ENCODE measurements around the gene LRP11. TPM values are rescaled to one million over a fixed set of nuclear protein-coding genes. Genes with fewer than 3 reads are reported as not detected.

LRP11 gene
- total and polyA plus RNA-seq, 2 of the 13 experiments (the other 11 are each of a cell fraction or from before 2014, with no cell fraction given): 32.4 to 48.9 TPM

- TF ChIP-seq ZNF142 (CRISPR knock-in tag; IDR thresholded peaks at IDR 0.05) (0 out of 2 replicates have a peak, but pooled peaks have one; percentile 26), ARID2 (CRISPR knock-in tag; IDR thresholded peaks at IDR 0.05; ENCODE audit: borderline replicate concordance) (no peak), ZNF598 (CRISPR knock-in tag; IDR thresholded peaks at IDR 0.05; ENCODE audit: borderline replicate concordance) (no peak), TOE1 (CRISPR knock-in tag; IDR thresholded peaks at IDR 0.05) (no peak), KLF13 (CRISPR knock-in tag; IDR thresholded peaks at IDR 0.05) (no peak), ZNF639 (CRISPR knock-in tag; conservative IDR thresholded peaks at IDR 0.05) (peak; percentile 22; the same call in 1 of the 2 replicates), ZSCAN12 (CRISPR knock-in tag; IDR thresholded peaks at IDR 0.05) (peak; percentile 27; the same call in 1 of the 2 replicates), ZFP62 (CRISPR knock-in tag; IDR thresholded peaks at IDR 0.05) (no peak), KLF12 (CRISPR knock-in tag; IDR thresholded peaks at IDR 0.05; ENCODE audit: borderline replicate concordance) (peak; percentile 92; the same call in 1 of the 2 replicates), ZNF562 (CRISPR knock-in tag; IDR thresholded peaks at IDR 0.05; ENCODE audit: borderline replicate concordance) (no peak; the same call in 1 of the 2 replicates), MEIS2 (CRISPR knock-in tag; IDR thresholded peaks at IDR 0.05) (peak; percentile 62; the same call in 1 of the 2 replicates), KAT8 (CRISPR knock-in tag; IDR thresholded peaks at IDR 0.05) (peak; percentile 49; the same call in 1 of the 2 replicates), ZNF263 (CRISPR knock-in tag; IDR thresholded peaks at IDR 0.05) (peak; percentile 42; the same call in 1 of the 2 replicates), HNF4G (IDR thresholded peaks at IDR 0.05; ENCODE audit: borderline replicate concordance, low read depth, low read length) (no peak), HNF4G (CRISPR knock-in tag; IDR thresholded peaks at IDR 0.05; ENCODE audit: borderline replicate concordance, low read depth) (peak; percentile 45; the same call in 1 of the 2 replicates), FOXK2 (IDR thresholded peaks at IDR 0.05) (no peak), CCDC6 (CRISPR knock-in tag; IDR thresholded peaks at IDR 0.05) (peak; percentile 83; the same call in 1 of the 2 replicates), ZNF547 (CRISPR knock-in tag; IDR thresholded peaks at IDR 0.05) (peak; percentile 82), MIER2 (CRISPR knock-in tag; IDR thresholded peaks at IDR 0.05) (peak; percentile 78), ZNF616 (CRISPR knock-in tag; IDR thresholded peaks at IDR 0.05; ENCODE audit: low read depth) (peak; percentile 40; the same call in 1 of the 2 replicates)
- TF ChIP-seq, protein P1, sequence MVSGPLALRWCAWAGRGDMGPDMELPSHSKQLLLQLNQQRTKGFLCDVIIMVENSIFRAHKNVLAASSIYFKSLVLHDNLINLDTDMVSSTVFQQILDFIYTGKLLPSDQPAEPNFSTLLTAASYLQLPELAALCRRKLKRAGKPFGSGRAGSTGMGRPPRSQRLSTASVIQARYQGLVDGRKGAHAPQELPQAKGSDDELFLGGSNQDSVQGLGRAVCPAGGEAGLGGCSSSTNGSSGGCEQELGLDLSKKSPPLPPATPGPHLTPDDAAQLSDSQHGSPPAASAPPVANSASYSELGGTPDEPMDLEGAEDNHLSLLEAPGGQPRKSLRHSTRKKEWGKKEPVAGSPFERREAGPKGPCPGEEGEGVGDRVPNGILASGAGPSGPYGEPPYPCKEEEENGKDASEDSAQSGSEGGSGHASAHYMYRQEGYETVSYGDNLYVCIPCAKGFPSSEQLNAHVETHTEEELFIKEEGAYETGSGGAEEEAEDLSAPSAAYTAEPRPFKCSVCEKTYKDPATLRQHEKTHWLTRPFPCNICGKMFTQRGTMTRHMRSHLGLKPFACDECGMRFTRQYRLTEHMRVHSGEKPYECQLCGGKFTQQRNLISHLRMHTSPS (CRISPR knock-in tag; IDR thresholded peaks at IDR 0.05; ENCODE audit: low read depth): peak; percentile 85; the same call in 1 of the 2 replicates
Measured at GRCh38 chr6:149863698-149864577, at the start of gene LRP11 (continued).
